Fibroblast of lung (primary cell): ENCODE results near the gene CFAP100. TPM values are rescaled to one million over a fixed set of nuclear protein-coding genes. Genes with fewer than 3 reads are reported as not detected.

Experiments
- DNase-seq, 2 donors: peaks; one replicate each; pipeline versions ENCODE4 v3.0.0 to v3.0.0-alpha.2; 2010; ENCODE audit warnings: low read depth in 2 of 2
- H2AFZ ChIP-seq: 2 replicates; pipeline ENCODE4 v1.5.1; 2012; ENCODE audit warnings: low read length, control low read depth, inconsistent platforms
- H3K27ac ChIP-seq: 2 replicates; pipeline ENCODE4 v1.5.1; 2011; ENCODE audit warnings: low read length, control low read depth; ENCODE audit not compliant: insufficient read depth
- H3K27me3 ChIP-seq: 2 replicates; pipeline ENCODE4 v1.5.1; 2011; ENCODE audit warnings: mild to moderate bottlenecking, low read length; ENCODE audit not compliant: control insufficient read depth, insufficient read depth
- H3K36me3 ChIP-seq: 2 replicates; pipeline ENCODE4 v1.5.1; 2011; ENCODE audit warnings: low read length; ENCODE audit not compliant: control insufficient read depth, insufficient read depth
- H3K4me1 ChIP-seq: 2 replicates; pipeline ENCODE4 v1.5.1; 2011; ENCODE audit warnings: low read length; ENCODE audit not compliant: control insufficient read depth, insufficient read depth; ENCODE audit errors: extremely low read depth
- H3K4me2 ChIP-seq: 2 replicates; pipeline ENCODE4 v1.5.1; 2011; ENCODE audit warnings: low read length, control low read depth; ENCODE audit not compliant: insufficient read depth; ENCODE audit errors: extremely low read depth
- H3K4me3 ChIP-seq, 4 experiments: fragments of 200-600 bp in 1 of 4; sonication (generic) in 1 of 4; replicated peaks in 1 of 4; 2 replicates each; pipeline ENCODE4 v1.5.1; 2011 to 2016; ENCODE audit warnings: low read length in 4 of 4, low read depth in 3 of 4, mild to moderate bottlenecking in 3 of 4, control low read depth in 2 of 4, inconsistent platforms in 1 of 4, mixed read lengths in 1 of 4; ENCODE audit not compliant: insufficient read depth in 1 of 4; ENCODE audit errors: control extremely low read depth in 1 of 4
- H3K79me2 ChIP-seq: 2 replicates; pipeline ENCODE4 v1.5.1; 2012; ENCODE audit warnings: mild to moderate bottlenecking, low read length, inconsistent platforms; ENCODE audit not compliant: control insufficient read depth, insufficient read depth
- H3K9ac ChIP-seq: 2 replicates; pipeline ENCODE4 v1.5.1; 2011; ENCODE audit warnings: mild to moderate bottlenecking, low read length, control low read depth; ENCODE audit not compliant: insufficient read depth
- H3K9me3 ChIP-seq: 2 replicates; pipeline ENCODE4 v1.5.1; 2012; ENCODE audit warnings: low read depth, low read length; ENCODE audit not compliant: control insufficient read depth, insufficient read depth
- H4K20me1 ChIP-seq: 2 replicates; pipeline ENCODE4 v1.5.1; 2011; ENCODE audit warnings: low read length; ENCODE audit not compliant: control insufficient read depth, insufficient read depth; ENCODE audit errors: extremely low read depth
- CTCF ChIP-seq, 2 donors: IDR thresholded peaks in 1 of 2; conservative IDR thresholded peaks in 1 of 2; 1 replicate in 1 of 2; 2 replicates in 1 of 2; pipeline ENCODE4 v1.5.1; 2011 to 2012; ENCODE audit warnings: low read length in 2 of 2, control low read depth in 1 of 2, inconsistent platforms in 1 of 2, low read depth in 1 of 2, mild to moderate bottlenecking in 1 of 2
- EZH2 ChIP-seq: IDR thresholded peaks from 2 replicates; pipeline ENCODE4 v1.5.1; 2012; ENCODE audit warnings: low read length, control low read depth, mild to moderate bottlenecking; ENCODE audit errors: missing control alignments
- polyA plus RNA-seq, 2 donors: library from polyadenylated mRNA; depleted of rRNA in 1 of 2; stranded (reverse) in 1 of 2; unstranded in 1 of 2; fragments of >200 nt; gene quantifications; 2 replicates each; pipeline ENCODE4 v1.2.1, GENCODE V29; 2011 to 2012; ENCODE audit warnings: missing spikeins in 1 of 2
- total RNA-seq: library from RNA; depleted of rRNA; stranded (reverse); fragments of >200 nt; gene quantifications from 2 replicates; pipeline ENCODE4 v1.2.1, GENCODE V29; 2014

CFAP100 gene
- total and polyA plus RNA-seq, 2 donors (not counting 1 experiment from before 2014, with no cell fraction given), result not detected

DNA sequence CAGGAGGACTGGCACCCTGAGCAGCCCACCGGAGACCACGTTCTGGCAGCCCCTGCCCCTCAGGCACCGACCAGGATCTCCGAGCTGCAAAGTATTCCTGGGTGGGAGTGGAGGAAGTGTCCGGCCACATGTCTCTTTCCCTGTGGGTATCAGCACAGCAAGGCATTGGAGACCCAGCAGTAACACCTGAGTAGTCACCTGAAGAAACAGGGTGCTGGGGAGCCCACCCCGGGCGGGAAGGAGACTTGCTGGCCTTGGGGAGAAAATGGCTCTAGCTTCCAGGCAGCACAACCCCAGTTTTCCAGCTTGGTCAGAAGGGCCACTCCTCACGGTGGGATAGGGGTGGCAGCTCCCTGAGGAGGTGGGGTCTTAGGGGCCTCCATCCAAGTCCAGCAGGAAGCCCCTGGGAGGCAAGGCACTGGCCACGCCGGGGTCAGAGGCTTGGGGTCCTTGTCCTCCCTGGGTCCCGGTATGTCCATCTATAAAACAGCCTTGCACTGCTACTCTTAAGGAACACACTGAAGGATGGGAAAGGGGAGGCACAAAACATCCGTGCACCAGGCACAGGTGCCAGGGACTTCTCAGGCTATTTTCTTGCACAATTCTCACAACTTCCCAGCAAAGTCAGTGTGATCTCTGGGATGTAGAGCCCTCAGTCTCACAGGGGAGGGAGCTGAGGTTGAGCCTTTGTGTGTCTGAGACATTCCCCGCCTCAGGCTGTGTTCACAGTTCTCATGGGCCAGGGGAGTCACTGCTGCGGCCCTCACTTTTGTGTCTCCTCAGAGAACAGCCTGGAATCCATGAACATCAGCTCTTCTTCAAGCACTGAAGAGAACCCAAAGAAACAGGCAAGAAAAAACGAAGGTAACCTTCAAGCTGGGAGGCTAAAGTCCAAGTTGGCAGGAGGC lies 11.9 kb downstream of the CFAP100 start:
- no peaks in the 10 kb centered on the region for H3K36me3 ChIP-seq
- H3K9me3 ChIP-seq, result no peaks in the 10 kb centered on the region
- no peak overlapping the region for H2AFZ ChIP-seq
- H3K4me3 ChIP-seq, result no peak overlapping the region
- no peak overlapping the region for H3K9ac ChIP-seq
- no peak for DNase-seq
- H4K20me1 ChIP-seq, result no peaks in the 10 kb centered on the region
- no peak overlapping the region for H3K4me2 ChIP-seq
- no peak overlapping the region for H3K27ac ChIP-seq
- H3K4me1 ChIP-seq, result no peaks in the 10 kb centered on the region
- H3K27me3 ChIP-seq, result peaks cover 8% of the 10 kb centered on the region
- TF ChIP-seq EZH2 (no peak), CTCF (conservative IDR thresholded peaks at IDR 0.05 in 1 of 2, IDR thresholded peaks at IDR 0.05 in 1 of 2; ENCODE audit: low read depth in 1 of 2, low read length in 2 of 2) (no peak)
- no peaks in the 10 kb centered on the region for H3K79me2 ChIP-seq

GRCh38 chr3:126407412-126408044 lies 12.8 kb downstream of the CFAP100 start:
- Histone ChIP-seq H3K9ac (no peak overlapping the region), H3K9me3 (no peaks in the 10 kb centered on the region), H3K79me2 (no peaks in the 10 kb centered on the region), H3K36me3 (no peaks in the 10 kb centered on the region), H3K27me3 (peaks cover 14% of the 10 kb centered on the region), H3K4me3 (no peak overlapping the region), H4K20me1 (no peaks in the 10 kb centered on the region), H3K27ac (no peak overlapping the region), H3K4me1 (no peaks in the 10 kb centered on the region), H2AFZ (no peak overlapping the region), H3K4me2 (no peak overlapping the region)
- DNase-seq, result no peak
- no peak for TF ChIP-seq CTCF (conservative IDR thresholded peaks at IDR 0.05 in 1 of 2, IDR thresholded peaks at IDR 0.05 in 1 of 2; ENCODE audit: low read depth in 1 of 2, low read length in 2 of 2)
- TF ChIP-seq EZH2, result no peak

- Histone ChIP-seq H3K9me3 (no peaks in the 10 kb centered on the region), H3K27me3 (peaks cover 16% of the 10 kb centered on the region), H3K4me1 (no peaks in the 10 kb centered on the region), H3K36me3 (no peaks in the 10 kb centered on the region), H3K79me2 (no peaks in the 10 kb centered on the region), H3K4me3 (no peak overlapping the region), H4K20me1 (no peaks in the 10 kb centered on the region), H2AFZ (no peak overlapping the region), H3K4me2 (no peak overlapping the region), H3K27ac (no peak overlapping the region), H3K9ac (no peak overlapping the region)
- no peak for DNase-seq
- TF ChIP-seq EZH2 (no peak), CTCF (conservative IDR thresholded peaks at IDR 0.05 in 1 of 2, IDR thresholded peaks at IDR 0.05 in 1 of 2; ENCODE audit: low read depth in 1 of 2, low read length in 2 of 2) (no peak)
Observed at GRCh38 chr3:126408099-126408498, 13.4 kb downstream of the CFAP100 start.
